Measurements from ENCODE around the gene TADA3.

GRCh38 chr3:9797196-9797945 is 5.1 kb upstream of the TADA3 start:
- TF ChIP-seq KLF6 (CRISPR knock-in tag; IDR thresholded peaks at IDR 0.05; ENCODE audit: borderline replicate concordance) (no peak), EGR1 (conservative IDR thresholded peaks at IDR 0.05) (no peak), ZNF644 (tag; IDR thresholded peaks at IDR 0.05; ENCODE audit: low read depth) (no peak), U2AF2 (optimal IDR thresholded peaks at IDR 0.05; ENCODE audit: low read depth, low read length) (no peak), SETDB1 (IDR thresholded peaks at IDR 0.05; ENCODE audit: low read length) (no peak), POLR2A (conservative IDR thresholded peaks at IDR 0.05) (no peak; the same call in 1 of the 2 replicates)

Data from K562 (cell line).